Calu3 (cell line): ENCODE measurements around the gene PAX3. TPM values are rescaled to one million over a fixed set of nuclear protein-coding genes. Genes with fewer than 3 reads are reported as not detected.

Experiments used
- BruUV-seq: library from RNA; stranded (reverse); fragments of 400-500 nt; replicated peaks from 2 replicates; lab custom pipeline; 2021; lab: Mats Ljungman, UMichigan
- CTCF ChIA-PET: fragments of 300-600 bp; sonication (Branson Sonifier 250); formaldehyde crosslinking; loops from one replicate; lab custom pipeline; 2022; ENCODE audit warnings: antibody characterized with exemption; lab: Charles Lee
- DNase-seq: peaks from one replicate; pipeline ENCODE4 v3.0.0; 2022
- H3K27ac Mint-ChIP-seq: one replicate; pipeline ENCODE4 v1.8.0; 2022; ENCODE audit warnings: mixed read lengths; ENCODE audit not compliant: unreplicated experiment
- H3K27me3 Mint-ChIP-seq: one replicate; pipeline ENCODE4 v1.8.0; 2022; ENCODE audit warnings: mixed read lengths; ENCODE audit not compliant: unreplicated experiment
- H3K36me3 Mint-ChIP-seq: one replicate; pipeline ENCODE4 v1.8.0; 2022; ENCODE audit warnings: mild to moderate bottlenecking, moderate library complexity, mixed read lengths; ENCODE audit not compliant: insufficient read depth, unreplicated experiment
- H3K4me1 Mint-ChIP-seq: one replicate; pipeline ENCODE4 v1.8.0; 2022; ENCODE audit warnings: mild to moderate bottlenecking, low read depth, mixed read lengths; ENCODE audit not compliant: unreplicated experiment
- H3K4me3 Mint-ChIP-seq: one replicate; pipeline ENCODE4 v1.8.0; 2022; ENCODE audit warnings: mild to moderate bottlenecking, low read depth, moderate library complexity, mixed read lengths; ENCODE audit not compliant: unreplicated experiment
- H3K9me3 Mint-ChIP-seq: one replicate; pipeline ENCODE4 v1.8.0; 2022; ENCODE audit warnings: low read depth, mixed read lengths; ENCODE audit not compliant: unreplicated experiment
- CTCF ChIP-seq: fragments of 200-600 bp; IDR thresholded peaks from one replicate; pipeline ENCODE4 v1.8.0; 2022; ENCODE audit warnings: antibody characterized with exemption; ENCODE audit not compliant: unreplicated experiment
- intact Hi-C: fragments of 100-400 bp; cut with micrococcal nuclease; formaldehyde crosslinking; loops from one replicate; pipeline ENCODE4 v1.10.0; 2022; ENCODE audit not compliant: unreplicated experiment
- total RNA-seq: library from RNA; stranded (reverse); gene quantifications from 2 replicates; pipeline ENCODE4 v1.2.3, GENCODE V29; 2022

Gene PAX3
- total RNA-seq, 1 experiment from 2014 or later: not detected

- no peak for TF ChIP-seq CTCF
- H3K27me3 Mint-ChIP-seq: peaks cover 97% of the 10 kb centered on the region
- no peak overlapping the region for H3K27ac Mint-ChIP-seq
- H3K9me3 Mint-ChIP-seq: no peaks in the 10 kb centered on the region
- intact Hi-C loops: no loop called here
- CTCF ChIA-PET: interaction anchor here (0.6 kb wide), 1 partner anchor 329 kb away, joined by 3 read pairs; no protein-coding TSS in a partner anchor
- no peaks in the 10 kb centered on the region for H3K4me1 Mint-ChIP-seq
- no TSS peak for BruUV-seq
- no peak overlapping the region for H3K4me3 Mint-ChIP-seq
- no peaks in the 10 kb centered on the region for H3K36me3 Mint-ChIP-seq
- DNase-seq: no peak
These were observed 57.5 kb downstream of the PAX3 start for GRCh38 chr2:222241128-222241870.

GRCh38 chr2:222240676-222241049 is 58.1 kb downstream of the PAX3 start:
- H3K4me3 Mint-ChIP-seq: no peak overlapping the region
- peaks cover 100% of the 10 kb centered on the region for H3K27me3 Mint-ChIP-seq
- TF ChIP-seq CTCF: no peak
- H3K27ac Mint-ChIP-seq: no peak overlapping the region
- CTCF ChIA-PET: no interaction called here
- intact Hi-C loops: no loop called here
- no peak for DNase-seq
- no TSS peak for BruUV-seq
- H3K4me1 Mint-ChIP-seq: no peaks in the 10 kb centered on the region
- no peaks in the 10 kb centered on the region for H3K36me3 Mint-ChIP-seq
- no peaks in the 10 kb centered on the region for H3K9me3 Mint-ChIP-seq

- BruUV-seq: no TSS peak
- H3K4me1 Mint-ChIP-seq: no peaks in the 10 kb centered on the region
- no peak for DNase-seq
- no peak overlapping the region for H3K27ac Mint-ChIP-seq
- intact Hi-C loops: no loop called here
- no peak overlapping the region for H3K4me3 Mint-ChIP-seq
- no peaks in the 10 kb centered on the region for H3K36me3 Mint-ChIP-seq
- CTCF ChIA-PET: interaction anchor here (0.7 kb wide), 1 partner anchor 255 kb away, joined by 3 read pairs; no protein-coding TSS in a partner anchor
- no peaks in the 10 kb centered on the region for H3K9me3 Mint-ChIP-seq
- TF ChIP-seq CTCF: no peak
- peaks cover 100% of the 10 kb centered on the region for H3K27me3 Mint-ChIP-seq
These were observed 58.7 kb downstream of the PAX3 start for GRCh38 chr2:222239945-222240675.

- intact Hi-C loops: no loop called here
- H3K27ac Mint-ChIP-seq: no peak overlapping the region
- H3K4me1 Mint-ChIP-seq: no peaks in the 10 kb centered on the region
- CTCF ChIA-PET: no interaction called here
- H3K27me3 Mint-ChIP-seq: peaks cover 100% of the 10 kb centered on the region
- no peak for TF ChIP-seq CTCF
- H3K4me3 Mint-ChIP-seq: no peak overlapping the region
- no peaks in the 10 kb centered on the region for H3K36me3 Mint-ChIP-seq
- no TSS peak for BruUV-seq
- H3K9me3 Mint-ChIP-seq: no peaks in the 10 kb centered on the region
- DNase-seq: no peak
These were observed 59.7 kb downstream of the PAX3 start for GRCh38 chr2:222239091-222239490.
